Breast epithelium (tissue), 4 donors: ENCODE measurements around the gene TBC1D2B. TPM values are rescaled to one million over a fixed set of nuclear protein-coding genes. Genes with fewer than 3 reads are reported as not detected.

Experiments used
- DNase-seq, 2 donors: peaks; one replicate each; pipeline ENCODE4 v3.0.0-alpha.2; 2019; ENCODE audit warnings: low spot score in 2 of 2
- H3K27ac ChIP-seq, 2 donors: fragments of 200-600 bp; sonication (generic) in 1 of 2; one replicate each; pipeline ENCODE4 v1.5.1; 2016 to 2019; ENCODE audit warnings: mild to moderate bottlenecking in 1 of 2
- H3K27me3 ChIP-seq, 2 donors: fragments of 200-600 bp; sonication (generic) in 1 of 2; one replicate each; pipeline versions ENCODE4 v1.5.1 to v1.6.0; 2017 to 2019; ENCODE audit warnings: control low read depth in 1 of 2, mild to moderate bottlenecking in 1 of 2
- H3K36me3 ChIP-seq: fragments of 200-600 bp; one replicate; pipeline ENCODE4 v1.5.1; 2019
- H3K4me1 ChIP-seq, 2 donors: fragments of 200-600 bp; sonication (generic); one replicate each; pipeline ENCODE4 v1.5.1; 2016 to 2019; ENCODE audit warnings: control low read depth in 1 of 2
- H3K4me3 ChIP-seq, 3 donors: fragments of 200-600 bp; sonication (generic); 1 replicate in 2 of 3; 2 replicates in 1 of 3; pipeline ENCODE4 v1.5.1; 2016 to 2019; ENCODE audit warnings: mild to moderate bottlenecking in 3 of 3, moderate library complexity in 2 of 3
- H3K9me3 ChIP-seq, 2 donors: fragments of 200-600 bp; sonication (generic) in 1 of 2; one replicate each; pipeline ENCODE4 v1.5.1; 2016 to 2019; ENCODE audit warnings: control low read depth in 1 of 2
- POLR2A ChIP-seq: fragments of 450-650 bp; IDR thresholded peaks from one replicate; pipeline ENCODE4 v1.6.1; 2016; ENCODE audit warnings: antibody characterized with exemption, mild to moderate bottlenecking, moderate library complexity
- POLR2AphosphoS5 ChIP-seq, 3 donors: sonication (generic); formaldehyde crosslinking; IDR thresholded peaks; one replicate each; pipeline ENCODE4 v1.6.1; 2017; ENCODE audit warnings: antibody characterized with exemption in 3 of 3
- intact Hi-C: fragments of 100-400 bp; cut with DNase I; formaldehyde crosslinking; loops from one replicate; pipeline ENCODE4 v1.15.1; 2023; ENCODE audit warnings: low total_unique reads
- total RNA-seq, 3 donors: library from RNA; depleted of rRNA; stranded (reverse); fragments of >200 nt; gene quantifications; one replicate each; pipeline ENCODE4 v1.1.0, GENCODE V29; 2016
- TF ChIP-seq, protein P1 (sequence below), 3 donors: fragments of 450-650 bp; IDR thresholded peaks; one replicate each; pipeline ENCODE4 v1.5.1; 2016 to 2017; ENCODE audit warnings: antibody characterized with exemption in 3 of 3, mild to moderate bottlenecking in 3 of 3, moderate library complexity in 3 of 3

The TBC1D2B gene
- total RNA-seq, 3 donors from 2014 or later, result 44.9 to 71.0 (median 69.2) TPM

DNA sequence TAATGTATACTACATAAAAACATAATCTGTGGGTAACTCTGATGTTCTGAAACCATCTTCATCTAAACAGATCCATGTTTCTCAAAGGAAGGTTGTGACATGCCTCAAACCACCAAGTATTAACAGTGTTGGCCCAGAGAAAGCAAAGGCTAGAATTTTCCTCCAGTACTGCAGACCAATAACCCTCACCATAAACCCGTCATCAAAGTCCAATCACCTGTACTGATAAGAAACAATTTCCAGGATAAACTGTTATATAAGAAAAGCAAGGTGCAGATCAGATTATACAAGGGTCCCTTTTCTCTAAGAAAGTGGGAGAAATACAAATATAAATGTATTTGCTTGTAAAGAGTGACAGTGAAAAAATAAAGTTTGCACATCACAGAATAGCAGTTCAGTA lies 32.3 kb downstream of the TBC1D2B start:
- Histone ChIP-seq H3K4me3 (no peak overlapping the region), H3K4me1 (peaks cover 6 to 7% of the 10 kb centered on the region in 2 donors), H3K36me3 (no peaks in the 10 kb centered on the region), H3K27me3 (no peaks in the 10 kb centered on the region), H3K9me3 (no peaks in the 10 kb centered on the region), H3K27ac (no peak overlapping the region)
- intact Hi-C loops, result loop anchor here (5.0 kb wide), 1 partner anchor 263 kb away; no protein-coding TSS in a partner anchor
- no peak for DNase-seq
- TF ChIP-seq POLR2A (no peak), POLR2AphosphoS5 (IDR thresholded peaks at IDR 0.05) (no peak)
- TF ChIP-seq, protein P1, sequence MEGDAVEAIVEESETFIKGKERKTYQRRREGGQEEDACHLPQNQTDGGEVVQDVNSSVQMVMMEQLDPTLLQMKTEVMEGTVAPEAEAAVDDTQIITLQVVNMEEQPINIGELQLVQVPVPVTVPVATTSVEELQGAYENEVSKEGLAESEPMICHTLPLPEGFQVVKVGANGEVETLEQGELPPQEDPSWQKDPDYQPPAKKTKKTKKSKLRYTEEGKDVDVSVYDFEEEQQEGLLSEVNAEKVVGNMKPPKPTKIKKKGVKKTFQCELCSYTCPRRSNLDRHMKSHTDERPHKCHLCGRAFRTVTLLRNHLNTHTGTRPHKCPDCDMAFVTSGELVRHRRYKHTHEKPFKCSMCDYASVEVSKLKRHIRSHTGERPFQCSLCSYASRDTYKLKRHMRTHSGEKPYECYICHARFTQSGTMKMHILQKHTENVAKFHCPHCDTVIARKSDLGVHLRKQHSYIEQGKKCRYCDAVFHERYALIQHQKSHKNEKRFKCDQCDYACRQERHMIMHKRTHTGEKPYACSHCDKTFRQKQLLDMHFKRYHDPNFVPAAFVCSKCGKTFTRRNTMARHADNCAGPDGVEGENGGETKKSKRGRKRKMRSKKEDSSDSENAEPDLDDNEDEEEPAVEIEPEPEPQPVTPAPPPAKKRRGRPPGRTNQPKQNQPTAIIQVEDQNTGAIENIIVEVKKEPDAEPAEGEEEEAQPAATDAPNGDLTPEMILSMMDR (IDR thresholded peaks at IDR 0.05), result no peak

- Histone ChIP-seq H3K36me3 (no peaks in the 10 kb centered on the region), H3K27ac (peak overlapping the region in 1 of 2 donors; percentile 45), H3K9me3 (no peaks in the 10 kb centered on the region), H3K4me3 (no peak overlapping the region), H3K4me1 (peaks cover 6 to 7% of the 10 kb centered on the region in 2 donors), H3K27me3 (no peaks in the 10 kb centered on the region)
- TF ChIP-seq, protein P1 (IDR thresholded peaks at IDR 0.05), result no peak
- TF ChIP-seq POLR2A (no peak), POLR2AphosphoS5 (IDR thresholded peaks at IDR 0.05) (no peak)
- DNase-seq, result no peak
- intact Hi-C loops, result loop anchor here (5.0 kb wide), 1 partner anchor 262 kb away; no protein-coding TSS in a partner anchor
These were observed 32.9 kb downstream of the TBC1D2B start for GRCh38 chr15:78044407-78045155.

GRCh38 chr15:78041946-78042345 lies 35.6 kb downstream of the TBC1D2B start:
- intact Hi-C loops, result no loop called here
- H3K4me3 ChIP-seq, result no peak overlapping the region
- no peaks in the 10 kb centered on the region for H3K36me3 ChIP-seq
- no peaks in the 10 kb centered on the region for H3K27me3 ChIP-seq
- H3K4me1 ChIP-seq, result no peaks in the 10 kb centered on the region
- peak overlapping the region; percentile 20 to 25 for H3K27ac ChIP-seq
- TF ChIP-seq POLR2AphosphoS5 (IDR thresholded peaks at IDR 0.05), result no peak
- TF ChIP-seq, protein P1 (IDR thresholded peaks at IDR 0.05), result no peak
- TF ChIP-seq POLR2A, result no peak
- DNase-seq, result no peak
- H3K9me3 ChIP-seq, result no peaks in the 10 kb centered on the region

DNA sequence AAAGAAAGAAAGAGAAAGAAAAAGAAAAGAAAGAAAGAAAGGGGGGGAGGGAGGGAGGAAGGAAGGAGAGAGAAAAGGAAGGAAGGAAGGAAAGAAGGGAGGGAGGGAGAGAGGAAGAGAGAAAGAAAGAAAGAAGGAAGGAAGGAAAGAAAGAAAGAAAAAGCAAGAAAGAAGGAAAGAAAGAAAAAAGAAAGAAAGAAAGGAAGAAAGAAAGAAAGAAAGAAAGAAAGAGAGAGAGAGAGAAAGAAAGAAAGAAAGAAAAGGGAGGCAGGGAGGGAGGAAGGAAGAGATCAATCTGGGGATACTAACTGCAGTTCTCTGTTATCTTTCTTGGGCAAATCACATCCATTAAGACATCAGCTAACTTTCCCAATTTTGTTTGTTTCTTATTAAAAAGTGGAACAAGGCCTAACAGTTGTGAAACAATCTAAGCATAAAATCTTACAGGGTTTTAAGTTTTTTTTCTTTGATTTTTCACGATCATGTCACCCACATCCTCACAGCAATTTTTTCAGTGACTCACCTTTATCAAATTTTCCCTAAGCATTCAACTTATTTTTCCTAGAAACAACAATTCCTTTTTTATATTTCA lies 36.8 kb downstream of the TBC1D2B start:
- Histone ChIP-seq H3K36me3 (no peaks in the 10 kb centered on the region), H3K27ac (peak overlapping the region; percentile 8 to 74)

More for the DNA sequence above, 36.8 kb downstream of the TBC1D2B start:
- intact Hi-C loops, result no loop called here
- Histone ChIP-seq H3K27me3 (no peaks in the 10 kb centered on the region), H3K4me1 (no peaks in the 10 kb centered on the region), H3K9me3 (no peaks in the 10 kb centered on the region), H3K4me3 (no peak overlapping the region)
- DNase-seq, result no peak
- TF ChIP-seq, protein P1 (IDR thresholded peaks at IDR 0.05), result no peak
- TF ChIP-seq POLR2AphosphoS5 (IDR thresholded peaks at IDR 0.05) (no peak), POLR2A (no peak)
